HG02840 (cell line): ENCODE measurements around the gene RND1.
"Not testable (repeated sequence)": the region's sequence is repeated elsewhere in the genome, so short reads cannot be mapped to it uniquely, and the experiment has no call there.

ENCODE experiments used
- ATAC-seq: cut with Tn5 transposase; IDR thresholded peaks from one replicate; pipeline ENCODE4 v1.9.1; 2021; ENCODE audit warnings: mild to moderate bottlenecking, moderate library complexity, moderate number of reproducible peaks; ENCODE audit not compliant: unreplicated experiment, low FRiP score

The RND1 gene

DNA sequence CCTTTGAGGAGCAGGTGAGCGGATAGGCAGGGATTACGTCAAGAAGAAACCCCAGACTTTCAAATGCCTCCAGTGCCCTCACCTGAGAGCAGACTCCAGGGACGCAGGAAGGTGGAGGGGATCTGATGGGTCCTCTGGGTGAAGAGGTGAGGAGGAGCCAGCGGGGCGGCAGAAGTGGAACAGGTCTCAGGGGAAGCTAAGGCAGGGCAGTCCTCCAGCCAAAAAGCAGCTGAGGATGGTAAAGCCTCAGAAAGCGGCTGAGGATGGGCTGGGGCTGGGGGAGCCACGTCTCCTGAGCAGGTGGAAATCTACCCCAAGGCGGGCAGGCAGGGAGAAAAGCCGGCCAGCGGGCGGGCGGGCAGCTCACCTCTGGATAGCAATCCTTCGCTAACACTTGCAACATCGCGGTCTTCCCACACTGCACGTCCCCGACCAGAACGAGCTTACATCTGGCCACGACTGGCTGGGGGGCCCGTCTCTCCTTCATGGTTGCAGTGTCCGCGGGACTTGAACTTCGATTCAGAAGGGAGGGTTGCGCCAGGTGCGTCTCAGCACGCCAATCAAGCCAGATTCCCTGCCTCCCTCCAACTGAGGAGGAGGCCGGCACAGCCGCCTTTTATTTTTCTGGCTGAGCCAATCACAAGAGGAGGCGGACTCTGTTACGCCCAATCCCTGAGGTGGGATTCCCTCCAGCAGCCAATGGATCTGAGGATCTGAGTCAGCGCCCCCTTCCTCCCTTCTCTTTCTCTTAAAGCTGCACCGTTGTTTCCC, at the start of gene RND1:
TSS of gene RND1 (minus strand) at position 590 of the 771 bp plus-strand sequence. CDS start at position 487, 103 bp downstream.
- peak; percentile 94 for ATAC-seq

DNA sequence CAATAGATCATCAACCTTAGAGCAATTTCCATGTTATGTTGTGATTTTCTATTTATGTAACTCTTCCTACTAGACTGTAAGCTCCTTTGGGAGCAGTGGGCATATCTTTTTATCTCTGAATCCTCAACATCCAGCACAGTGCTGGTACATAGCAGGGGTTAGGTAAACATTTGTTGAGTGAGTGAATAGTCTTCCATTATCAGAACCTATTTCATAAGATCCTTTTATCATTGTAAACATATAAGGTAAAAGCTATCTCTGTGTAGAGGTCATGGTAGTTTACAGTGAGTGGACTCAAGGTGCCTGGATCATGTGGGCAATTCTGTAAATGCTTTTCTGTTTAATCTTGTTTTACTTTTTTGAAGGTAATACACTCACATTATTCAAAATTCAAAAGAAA, 44.5 kb upstream of the RND1 start:
- no peak for ATAC-seq

DNA sequence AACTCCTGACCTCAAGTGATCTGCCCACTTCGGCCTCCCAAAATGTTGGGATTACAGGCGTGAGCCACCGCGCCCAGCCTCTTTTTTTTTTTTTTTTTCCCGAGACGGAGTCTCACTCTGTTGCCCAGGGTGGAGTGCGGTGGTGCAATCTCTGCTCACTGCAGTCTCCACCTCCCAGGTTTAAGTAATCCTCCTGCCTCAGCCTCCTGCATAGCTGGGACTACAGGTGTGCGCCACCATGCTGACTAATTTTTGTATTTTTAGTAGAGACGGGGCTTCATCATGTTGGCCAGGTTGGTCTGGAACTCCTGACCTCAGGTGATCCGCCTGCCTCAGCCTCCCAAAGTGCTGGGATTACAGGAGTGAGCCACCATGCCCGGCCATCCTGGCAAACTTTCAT, 44.0 kb upstream of the RND1 start:
- ATAC-seq = not testable (repeated sequence)

DNA sequence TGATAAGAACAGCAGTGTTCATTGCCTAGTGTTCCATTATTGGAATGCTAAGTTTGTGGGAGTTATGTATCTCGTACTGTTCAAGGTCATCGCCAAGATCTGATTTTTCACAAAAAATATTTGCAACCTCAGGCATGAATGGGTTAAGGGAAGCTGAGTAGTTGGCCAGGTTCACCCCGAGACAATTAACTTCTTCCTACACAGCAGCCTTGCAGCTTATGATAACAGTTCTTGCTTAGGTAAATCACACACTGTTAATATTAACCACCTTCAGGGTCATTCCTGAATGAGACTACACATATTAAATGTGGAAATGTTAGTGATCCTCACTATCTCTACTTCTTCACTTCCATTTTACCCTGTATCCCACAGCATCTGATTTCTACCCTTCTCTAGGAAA, 41.6 kb upstream of the RND1 start:
- ATAC-seq = no peak

DNA sequence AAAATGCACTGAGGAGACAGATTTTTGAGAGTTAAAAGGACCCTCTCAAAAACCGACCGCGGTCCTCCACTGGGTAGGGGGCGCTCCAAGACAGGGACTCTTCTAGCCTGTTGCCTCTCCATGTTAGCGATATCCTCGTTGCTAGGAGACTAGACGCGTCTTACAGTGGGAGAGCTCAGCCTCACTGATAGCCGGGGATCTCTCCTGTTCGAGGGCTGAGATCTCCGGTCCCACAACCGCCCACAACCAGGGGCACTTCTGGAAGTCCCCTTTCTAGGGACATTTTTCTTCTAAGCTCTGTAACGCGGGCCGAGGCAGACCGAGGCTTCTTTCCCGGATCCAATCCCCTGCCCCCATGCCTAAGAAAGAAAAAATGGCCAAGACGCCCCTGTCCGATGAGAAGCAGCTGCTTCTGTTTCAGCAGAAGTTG, 38.3 kb upstream of the RND1 start:
- peak; percentile 77 for ATAC-seq

DNA sequence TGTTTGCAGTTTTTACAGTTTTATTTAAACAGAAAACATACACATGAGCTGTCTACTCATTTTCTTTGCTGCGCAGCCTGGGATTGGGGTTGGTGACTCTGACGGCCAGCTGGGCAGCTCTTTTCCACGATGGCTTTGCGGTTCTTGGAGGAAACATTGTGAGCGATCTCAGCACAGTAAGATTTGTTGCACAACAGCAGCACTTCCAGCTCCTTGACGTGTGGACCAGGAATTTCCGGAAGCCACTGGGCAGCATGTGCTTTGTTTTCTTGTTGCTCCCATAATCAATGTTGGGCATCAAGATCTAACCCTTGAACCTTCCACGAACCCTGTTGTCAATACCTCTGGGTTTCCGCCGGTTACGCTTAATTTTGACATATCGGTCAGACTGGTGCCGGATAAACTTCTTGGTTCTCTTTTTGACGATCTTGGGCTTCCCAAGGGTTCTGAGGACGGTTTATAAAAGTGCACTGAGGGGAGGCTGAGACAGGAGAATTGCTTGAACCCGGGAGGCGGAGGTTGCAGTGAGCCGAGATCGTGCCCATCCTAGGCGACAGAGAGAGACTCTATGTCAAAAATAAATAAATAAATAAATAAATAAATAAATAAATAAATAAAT, 37.8 kb upstream of the RND1 start:
- no peak for ATAC-seq

DNA sequence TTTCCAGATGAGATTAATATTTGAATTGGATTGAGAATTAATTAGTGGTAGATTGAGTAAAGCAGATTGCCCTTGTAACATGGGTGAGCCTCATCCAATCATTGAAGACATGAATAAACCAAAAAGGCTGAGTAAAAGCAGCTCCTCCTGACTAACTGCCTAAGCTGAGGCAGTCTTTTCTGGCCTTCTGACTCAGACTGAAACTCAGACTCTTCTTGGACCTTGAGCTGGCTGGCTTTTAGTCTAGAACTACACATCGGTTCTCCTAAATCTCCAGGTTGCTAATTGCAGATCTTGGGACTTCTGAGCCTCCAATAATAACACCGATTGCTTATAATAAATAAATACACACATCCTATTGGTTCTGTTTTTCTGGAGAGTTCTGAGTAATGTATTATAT, 35.6 kb upstream of the RND1 start:
- no peak for ATAC-seq

DNA sequence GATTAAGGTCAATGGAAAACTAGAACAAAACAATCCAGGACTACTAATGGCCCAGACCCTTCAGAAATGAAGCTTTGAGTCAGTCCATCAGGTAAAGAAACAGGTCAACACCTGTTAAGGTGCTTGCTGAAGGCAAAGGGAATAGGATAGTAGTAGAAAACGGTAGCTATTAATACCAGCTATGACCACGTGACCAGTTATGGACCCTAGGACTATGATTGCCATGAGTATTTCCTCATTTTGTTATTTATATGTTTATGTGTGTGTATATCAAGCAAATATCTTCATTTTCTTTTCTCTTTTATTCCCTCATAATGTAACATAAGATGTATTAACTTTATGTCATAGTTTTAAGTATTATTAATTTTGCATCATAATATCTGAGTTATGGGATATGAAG, 34.0 kb upstream of the RND1 start:
- ATAC-seq = no peak

DNA sequence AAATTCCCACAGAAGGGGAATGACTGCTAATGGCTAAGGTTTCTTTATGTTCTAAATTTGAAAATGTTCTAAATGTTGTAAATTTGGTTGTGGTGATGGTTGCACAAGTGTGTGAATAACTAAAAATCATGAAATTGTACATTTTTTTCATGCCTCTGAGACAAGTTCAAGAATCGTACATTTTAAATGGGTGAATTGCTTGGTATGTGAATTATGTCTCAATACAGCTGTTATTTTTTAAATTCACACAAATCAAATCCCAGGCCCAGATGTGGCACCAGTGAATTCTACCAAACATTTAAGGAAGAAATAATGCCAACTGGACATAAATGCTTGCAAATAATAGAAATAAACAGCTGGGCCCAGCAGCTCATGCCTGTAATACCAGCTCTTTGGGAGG, 28.6 kb upstream of the RND1 start:
- no peak for ATAC-seq

DNA sequence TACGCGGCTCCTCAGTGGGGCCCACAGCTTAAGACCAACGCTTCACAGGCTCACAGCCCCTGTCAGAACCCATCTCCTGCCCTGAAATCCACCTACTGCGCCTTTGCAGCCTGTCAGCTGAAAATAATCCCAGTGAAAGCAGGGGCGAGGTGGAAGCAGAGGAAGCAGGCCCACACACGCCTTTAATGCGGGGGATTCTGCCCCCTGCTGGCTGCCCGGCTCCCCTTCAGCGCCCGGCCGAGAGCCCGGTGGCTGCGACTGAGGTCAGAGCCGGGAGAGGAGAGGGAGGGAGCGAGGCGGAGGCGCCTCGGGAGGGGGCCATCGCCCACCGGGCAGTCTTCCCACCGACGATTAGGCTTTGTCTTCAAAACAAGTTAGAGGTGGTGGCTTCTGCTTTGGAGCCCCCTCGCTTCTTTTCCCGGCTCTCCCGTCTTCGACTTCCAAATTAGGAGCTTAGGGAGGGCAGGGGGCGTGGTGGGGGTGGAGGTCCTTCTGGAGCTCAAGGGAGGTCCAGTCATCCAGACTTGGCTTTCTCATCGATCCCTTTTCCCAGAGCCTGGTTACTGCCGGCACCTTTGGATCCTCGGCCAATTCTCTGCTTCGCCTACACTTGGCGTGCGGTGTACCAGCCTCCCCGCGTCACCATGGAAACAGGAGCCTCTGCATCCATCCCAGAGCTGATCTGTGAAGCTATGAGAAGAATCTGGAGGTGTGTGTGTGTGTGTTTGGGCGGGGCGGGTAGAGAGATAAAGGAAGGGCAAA, 25.2 kb upstream of the RND1 start:
- no peak for ATAC-seq

DNA sequence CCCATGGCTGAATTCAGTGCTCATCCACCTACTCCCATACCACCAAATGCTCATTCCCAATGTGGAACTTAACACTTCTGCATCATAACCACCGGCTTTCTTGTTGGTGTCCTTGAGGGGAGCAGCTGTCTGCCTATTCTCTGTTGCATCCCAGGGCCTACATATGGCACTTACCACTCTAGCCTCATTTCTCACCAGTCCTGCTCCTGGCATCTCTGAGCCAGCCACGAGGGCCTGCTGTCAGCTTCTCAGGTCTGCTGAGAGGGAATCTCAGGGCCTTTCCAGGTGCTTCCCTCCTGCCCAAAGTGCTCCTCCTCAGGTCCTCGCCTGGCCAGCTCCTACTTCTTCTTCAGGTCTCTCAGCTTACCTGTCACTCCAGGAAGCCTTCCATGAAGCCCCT, 24.0 kb upstream of the RND1 start:
- ATAC-seq = no peak

DNA sequence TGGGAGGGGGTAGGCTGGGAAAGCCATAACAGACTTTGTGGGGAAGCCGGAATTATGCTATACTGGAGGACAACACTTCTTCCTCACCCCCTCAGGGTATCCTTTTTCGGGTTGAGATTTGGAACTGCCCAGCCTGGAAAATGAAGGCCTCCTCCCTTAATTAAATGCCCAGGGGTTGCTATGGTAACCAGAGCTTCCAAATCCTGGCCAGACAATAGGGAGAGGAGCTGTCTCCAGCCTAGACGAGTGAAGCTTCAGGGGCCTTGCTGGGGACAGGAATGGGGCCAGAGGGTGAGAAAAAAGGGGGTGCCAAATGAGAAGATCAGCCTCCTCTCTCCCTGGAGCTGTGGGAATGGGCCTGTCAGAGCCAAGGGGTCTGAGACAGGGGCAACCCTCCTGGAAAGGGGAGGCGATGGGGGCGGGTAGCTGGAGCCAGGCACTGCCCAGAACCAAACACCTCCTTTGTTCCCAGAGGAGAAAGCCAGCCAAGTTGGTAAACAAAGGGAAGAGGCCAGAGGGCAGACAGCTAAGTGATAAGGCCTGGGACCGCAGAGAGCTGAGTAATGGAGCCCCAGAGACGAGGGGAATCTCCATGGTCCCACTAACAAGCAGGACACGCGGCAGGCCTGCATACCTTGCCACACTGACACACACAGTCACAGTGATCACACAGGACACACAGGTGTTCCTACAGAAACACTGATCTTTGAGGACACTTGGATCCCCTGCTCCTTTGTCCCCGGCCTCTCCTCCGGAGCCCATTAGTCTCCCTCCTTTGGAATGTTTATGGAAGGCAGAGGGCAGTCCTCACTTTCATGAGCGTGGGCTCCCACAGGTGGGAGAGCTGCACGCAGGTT, 17.9 kb upstream of the RND1 start:
- ATAC-seq = no peak

DNA sequence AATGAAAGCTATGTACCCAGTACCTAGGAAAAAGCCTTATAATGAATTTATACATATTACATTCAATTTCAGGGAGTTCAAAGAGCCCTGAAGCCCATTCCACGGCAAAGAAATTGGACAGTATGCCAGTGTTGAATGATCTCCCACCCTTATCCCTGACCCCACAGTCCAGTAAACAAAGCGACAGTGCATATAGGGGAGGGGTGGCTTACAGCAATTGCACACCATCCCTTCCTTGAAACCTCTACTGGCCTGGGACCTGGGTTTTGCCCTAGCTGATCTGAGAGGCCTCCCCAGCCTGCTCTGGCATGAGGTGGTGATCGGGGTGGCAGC, 17.3 kb upstream of the RND1 start:
- ATAC-seq = no peak

DNA sequence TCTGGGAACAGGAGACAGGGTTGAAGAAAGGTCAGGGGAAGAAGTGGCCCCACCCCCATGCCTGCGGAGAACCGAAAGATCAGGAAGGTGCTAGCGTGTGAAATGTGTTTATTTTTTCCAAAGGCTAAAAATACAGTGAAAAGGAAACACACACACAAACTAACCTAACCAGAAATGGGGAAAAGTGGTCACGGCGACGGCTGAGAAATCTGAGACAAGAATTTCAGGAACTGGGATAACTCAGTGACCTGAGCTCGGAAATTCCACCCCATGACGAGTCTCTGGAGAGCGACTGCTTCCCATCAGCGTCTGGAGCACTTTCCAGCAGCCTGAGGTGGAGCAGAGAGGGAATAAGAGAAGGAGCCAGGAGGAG, 16.6 kb upstream of the RND1 start:
- ATAC-seq = no peak

DNA sequence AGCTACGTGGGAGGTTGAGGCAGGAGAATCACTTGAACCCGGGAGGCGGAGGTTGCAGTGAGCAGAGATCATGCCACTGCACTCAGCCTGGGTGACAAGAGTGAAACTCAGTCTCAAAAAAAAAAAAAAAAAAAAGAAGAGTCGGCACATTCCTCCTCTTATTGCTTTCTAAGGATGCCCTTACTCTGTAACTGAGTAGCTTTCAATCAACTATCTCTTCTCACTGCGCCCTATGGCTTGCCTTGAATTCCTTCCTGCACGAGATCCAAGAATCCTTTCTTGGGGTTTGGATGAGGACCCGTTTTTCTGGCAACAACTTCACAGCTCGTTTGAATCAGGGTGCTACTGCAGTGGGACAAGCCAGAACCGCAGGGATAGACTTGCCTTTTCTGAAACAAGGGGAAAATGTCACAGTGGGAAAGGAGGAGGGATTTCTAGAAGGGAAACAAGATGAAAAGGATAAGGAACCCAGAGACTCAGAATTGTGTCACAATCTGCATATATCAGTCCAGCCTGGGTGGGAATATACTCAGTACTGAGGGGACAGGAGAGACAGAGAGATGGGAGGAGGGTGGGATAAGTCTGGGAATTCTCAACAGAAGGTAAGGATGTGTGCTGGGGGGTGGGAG, 16.1 kb upstream of the RND1 start:
- no peak for ATAC-seq

DNA sequence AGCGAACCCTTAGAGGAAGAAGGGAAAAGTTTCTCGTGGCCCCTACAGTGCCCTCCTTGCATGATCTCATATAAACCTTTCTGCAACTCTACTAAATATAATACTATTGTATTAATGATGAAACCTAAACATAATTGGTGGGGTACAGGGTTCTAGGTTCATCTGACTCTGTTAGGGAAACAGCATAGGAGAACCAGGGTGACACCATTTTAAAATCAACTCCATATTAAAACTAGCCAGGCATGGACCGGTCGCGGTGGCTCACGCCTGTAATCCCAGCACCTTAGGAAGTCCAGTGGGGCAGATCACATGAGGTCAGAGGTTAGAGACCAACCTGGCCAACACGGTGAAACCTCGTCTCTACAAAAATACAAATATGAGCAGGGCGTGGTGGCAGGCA, 15.0 kb upstream of the RND1 start:
- ATAC-seq = no peak

DNA sequence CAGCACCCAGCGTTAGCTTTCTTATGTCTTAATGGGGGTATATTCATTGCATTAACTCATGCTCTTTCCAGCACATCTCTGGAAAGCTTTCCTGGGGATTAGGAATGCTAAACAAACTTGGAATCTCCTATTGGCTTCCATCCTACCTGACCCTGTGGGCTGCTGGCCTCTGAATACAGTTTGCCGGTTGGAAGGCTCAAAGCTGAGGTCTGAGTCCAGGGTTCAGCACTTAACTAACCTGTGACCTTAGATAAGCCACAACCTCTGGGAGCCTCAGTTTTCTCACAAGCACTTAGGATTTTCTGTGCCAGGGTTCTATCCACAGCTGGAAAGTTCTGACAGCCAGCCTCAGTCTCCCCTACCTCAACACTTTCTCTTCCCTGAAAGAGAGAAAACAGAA, 12.9 kb upstream of the RND1 start:
- ATAC-seq = no peak

DNA sequence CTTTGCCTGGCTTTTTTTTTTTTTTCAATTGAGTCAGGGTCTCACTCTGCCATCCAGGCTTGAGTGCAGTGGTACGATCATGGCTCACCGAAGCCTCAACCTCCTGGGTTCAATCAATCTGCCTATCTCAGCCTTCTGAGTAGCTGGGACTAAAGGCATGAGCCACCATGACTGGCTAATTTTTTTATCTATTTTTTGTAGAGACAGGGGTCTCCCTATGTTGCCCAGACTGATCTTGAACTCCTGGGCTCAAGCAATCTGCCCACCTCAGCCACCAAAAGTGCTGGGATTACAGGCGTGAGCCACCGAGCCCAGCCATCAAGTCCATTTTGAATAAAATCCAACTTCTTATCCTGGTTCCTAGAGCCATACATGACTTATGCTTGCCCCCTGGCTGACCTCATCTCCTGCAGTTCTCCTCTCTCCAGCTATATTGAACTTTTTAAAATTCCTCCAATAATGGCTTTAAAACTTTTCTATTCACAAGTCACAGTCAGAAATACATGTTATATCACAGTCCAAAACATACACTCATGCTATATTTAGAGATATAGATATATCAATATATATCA, 10.4 kb upstream of the RND1 start:
- no peak for ATAC-seq

DNA sequence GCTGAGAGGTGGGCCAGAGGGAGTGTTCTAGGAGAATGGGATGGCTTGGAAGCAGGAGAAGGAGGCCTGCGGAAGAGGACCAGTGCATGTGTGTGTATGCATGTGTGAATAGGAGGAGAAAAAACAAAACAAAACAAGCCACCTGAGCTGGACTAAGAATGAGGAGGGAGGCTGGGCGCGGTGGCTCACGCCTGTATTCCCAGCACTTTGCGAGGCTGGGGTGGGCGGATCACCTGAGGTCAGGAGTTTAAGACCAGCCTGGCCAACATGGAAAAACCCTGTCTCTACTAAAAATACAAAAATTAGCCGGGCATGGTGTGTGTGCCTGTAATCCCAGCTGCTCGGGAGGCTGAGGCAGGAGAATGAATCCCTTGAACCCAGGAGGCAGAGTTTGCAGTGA, 7.9 kb upstream of the RND1 start:
- not testable (repeated sequence) for ATAC-seq

DNA sequence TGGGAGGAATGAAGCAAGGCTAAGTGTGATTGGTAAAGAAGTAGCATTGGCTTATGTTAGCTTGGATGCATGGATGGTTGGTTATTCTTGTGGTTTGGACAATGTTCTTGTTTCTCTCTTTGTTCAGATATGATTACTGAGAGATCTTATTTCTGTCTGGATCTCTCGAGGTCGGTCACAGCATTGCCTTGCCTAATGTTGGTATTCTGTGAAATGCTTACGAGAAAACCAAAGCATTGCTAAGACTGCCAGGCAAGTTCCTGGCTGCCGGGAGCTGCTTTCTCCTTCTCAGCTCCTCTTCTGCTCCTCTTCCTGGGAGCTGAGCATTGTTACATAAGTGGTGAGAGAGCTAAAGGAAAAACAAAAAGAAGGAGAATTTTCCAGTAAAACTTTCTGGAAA, 7.4 kb upstream of the RND1 start:
- ATAC-seq = no peak
